GM21825 (cell line): ENCODE measurements around the gene ARIH2.
"Not testable (repeated sequence)": the region's sequence is repeated elsewhere in the genome, so short reads cannot be mapped to it uniquely, and the experiment has no call there.

Experiments used
- ATAC-seq: cut with Tn5 transposase; IDR thresholded peaks from one replicate; pipeline ENCODE4 v1.9.1; 2021; ENCODE audit warnings: mild to moderate bottlenecking, moderate library complexity; ENCODE audit not compliant: unreplicated experiment

ARIH2 gene

GRCh38 chr3:49001155-49001554, 82.5 kb downstream of the ARIH2 start:
- no peak for ATAC-seq

DNA sequence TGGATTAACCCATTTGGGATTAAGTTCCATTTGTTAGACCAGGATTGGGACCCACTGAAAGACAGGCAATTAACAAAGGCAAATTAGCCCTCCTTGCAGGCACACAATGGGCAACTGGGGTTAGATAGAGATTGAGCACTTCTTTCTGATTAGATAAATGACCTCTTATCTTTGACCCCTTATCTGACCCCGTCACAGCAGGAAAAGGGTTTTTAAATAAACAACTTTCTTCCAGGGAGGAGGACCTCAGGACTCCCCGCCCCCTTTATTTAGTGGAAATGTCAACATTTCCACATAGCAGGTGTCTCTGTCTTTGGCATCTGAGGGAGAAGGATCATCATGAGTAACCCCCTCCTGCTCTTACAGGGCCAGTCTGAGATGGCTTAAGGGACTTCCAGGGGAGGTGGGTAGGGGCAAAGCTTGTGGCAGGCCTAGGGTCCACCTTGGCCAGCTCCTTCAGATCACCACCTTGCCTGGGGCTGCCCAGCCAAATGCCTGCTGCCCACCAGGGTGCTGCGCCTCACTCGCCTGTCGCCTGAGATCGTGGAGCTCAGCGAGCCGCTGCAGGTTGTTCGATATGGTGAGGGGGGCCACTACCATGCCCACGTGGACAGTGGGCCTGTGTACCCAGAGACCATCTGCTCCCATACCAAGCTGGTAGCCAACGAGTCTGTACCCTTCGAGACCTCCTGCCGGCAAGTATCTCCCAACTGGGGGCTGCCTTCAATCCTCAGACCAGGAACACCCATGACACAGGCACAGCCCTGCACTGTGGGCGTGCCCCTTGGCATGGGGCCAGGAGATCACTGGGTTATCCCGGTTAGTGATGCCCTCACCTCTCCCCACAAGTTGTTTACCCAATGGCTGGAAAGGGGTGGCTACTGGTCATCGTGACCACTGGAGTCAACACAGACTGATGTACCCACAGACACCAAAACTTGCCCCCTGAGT, 86.0 kb downstream of the ARIH2 start:
- no peak for ATAC-seq

DNA sequence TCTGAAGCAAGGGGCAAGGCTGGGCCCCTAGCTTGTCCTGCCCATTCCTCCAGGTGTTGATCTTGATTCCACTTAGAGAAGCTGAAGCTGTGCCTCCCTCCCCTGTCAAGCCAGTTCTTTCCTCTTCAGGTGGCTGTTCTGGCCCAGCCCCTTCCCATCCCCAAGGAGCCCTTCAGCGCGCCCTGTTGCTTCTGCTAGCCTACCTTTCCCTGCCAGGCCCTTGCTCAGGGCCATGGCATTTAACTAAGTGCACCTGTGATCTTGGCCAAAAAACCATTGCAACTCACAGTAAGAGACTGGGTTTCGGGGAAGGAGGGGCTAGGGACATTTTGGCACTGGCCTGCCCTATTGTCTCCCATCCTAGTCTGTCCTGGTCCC, 86.7 kb downstream of the ARIH2 start:
- ATAC-seq: no peak

DNA sequence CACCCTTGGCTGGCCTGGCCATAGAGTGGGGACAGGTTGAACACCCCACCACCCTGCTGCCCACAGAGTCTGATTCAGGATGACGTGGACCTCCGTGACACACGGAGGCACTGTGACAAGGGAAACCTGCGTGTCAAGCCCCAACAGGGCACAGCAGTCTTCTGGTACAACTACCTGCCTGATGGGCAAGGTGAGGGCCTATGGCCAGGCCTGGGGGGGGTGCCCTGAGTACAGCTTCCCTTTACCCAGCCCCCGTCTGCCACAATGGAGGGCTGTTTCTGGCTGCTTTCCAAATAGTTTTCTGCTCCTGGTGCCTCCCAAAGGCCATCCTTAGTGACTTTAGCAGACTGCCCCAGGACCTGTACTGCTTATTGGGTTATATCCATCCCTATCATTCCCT, 87.4 kb downstream of the ARIH2 start:
- ATAC-seq: no peak

GRCh38 chr3:49006408-49007067, 87.9 kb downstream of the ARIH2 start:
- no peak for ATAC-seq

- peak; percentile 87 for ATAC-seq
Measured at GRCh38 chr3:49007068-49007770, 88.6 kb downstream of the ARIH2 start, which contains the start of gene WDR6. TSS of gene WDR6 (plus strand) at chr3:49007391. CDS start at chr3:49007432, 41 bp downstream.

- peak; percentile 37 for ATAC-seq
Measured at GRCh38 chr3:49007771-49008528, 89.3 kb downstream of the ARIH2 start.

DNA sequence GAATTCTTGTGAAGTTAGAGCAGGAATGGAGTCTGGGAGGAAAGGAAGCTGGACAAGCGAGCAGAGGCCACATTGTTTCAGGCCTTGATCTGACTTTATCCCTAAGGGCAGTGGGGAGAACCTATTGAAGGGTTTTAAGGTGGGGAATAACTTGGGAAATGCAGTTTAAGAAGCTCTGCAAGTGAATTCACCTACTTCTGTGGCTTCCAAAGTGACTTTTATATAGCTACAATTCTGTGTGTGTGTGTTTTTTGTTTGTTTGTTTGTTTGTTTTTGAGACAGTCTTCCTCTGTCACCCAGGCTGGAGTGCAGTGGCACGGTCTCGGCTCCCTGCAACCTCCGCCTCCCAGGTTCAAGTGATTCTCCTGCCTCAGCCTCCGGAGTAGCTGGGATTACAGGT, 90.0 kb downstream of the ARIH2 start:
- not testable (repeated sequence) for ATAC-seq

DNA sequence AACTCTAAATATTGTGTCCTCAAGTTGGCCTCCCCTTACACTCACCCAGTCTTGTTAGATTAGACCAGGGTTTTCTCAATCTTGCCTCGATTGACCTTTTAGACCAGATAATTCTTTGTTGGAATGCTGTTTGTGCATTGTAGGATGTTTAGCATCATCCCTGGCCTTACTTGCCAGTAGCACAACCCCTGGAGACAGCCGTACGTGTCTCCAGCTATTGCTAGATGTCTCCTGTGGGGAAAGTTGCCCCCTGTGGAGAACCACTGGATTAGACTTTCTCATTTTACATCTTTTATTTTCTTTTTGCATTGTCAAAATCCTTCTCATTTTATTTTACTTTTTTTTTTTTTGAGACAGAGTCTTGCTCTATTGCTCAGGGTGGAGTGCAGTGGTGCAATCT, 90.8 kb downstream of the ARIH2 start:
- no peak for ATAC-seq

DNA sequence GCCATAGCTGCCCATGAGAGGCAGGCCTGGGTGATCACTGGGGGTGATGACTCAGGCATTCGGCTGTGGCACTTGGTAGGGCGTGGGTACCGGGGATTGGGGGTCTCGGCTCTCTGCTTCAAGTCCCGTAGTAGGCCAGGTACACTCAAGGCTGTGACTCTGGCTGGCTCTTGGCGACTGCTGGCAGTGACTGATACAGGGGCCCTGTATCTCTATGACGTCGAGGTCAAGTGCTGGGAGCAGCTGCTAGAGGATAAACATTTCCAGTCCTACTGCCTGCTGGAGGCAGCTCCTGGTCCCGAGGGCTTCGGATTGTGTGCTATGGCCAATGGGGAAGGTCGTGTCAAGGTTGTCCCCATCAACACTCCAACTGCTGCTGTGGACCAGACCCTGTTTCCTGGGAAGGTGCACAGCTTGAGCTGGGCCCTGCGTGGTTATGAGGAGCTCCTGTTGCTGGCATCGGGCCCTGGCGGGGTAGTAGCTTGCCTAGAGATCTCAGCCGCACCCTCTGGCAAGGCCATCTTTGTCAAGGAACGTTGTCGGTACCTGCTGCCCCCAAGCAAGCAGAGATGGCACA, 93.9 kb downstream of the ARIH2 start:
- ATAC-seq: no peak

DNA sequence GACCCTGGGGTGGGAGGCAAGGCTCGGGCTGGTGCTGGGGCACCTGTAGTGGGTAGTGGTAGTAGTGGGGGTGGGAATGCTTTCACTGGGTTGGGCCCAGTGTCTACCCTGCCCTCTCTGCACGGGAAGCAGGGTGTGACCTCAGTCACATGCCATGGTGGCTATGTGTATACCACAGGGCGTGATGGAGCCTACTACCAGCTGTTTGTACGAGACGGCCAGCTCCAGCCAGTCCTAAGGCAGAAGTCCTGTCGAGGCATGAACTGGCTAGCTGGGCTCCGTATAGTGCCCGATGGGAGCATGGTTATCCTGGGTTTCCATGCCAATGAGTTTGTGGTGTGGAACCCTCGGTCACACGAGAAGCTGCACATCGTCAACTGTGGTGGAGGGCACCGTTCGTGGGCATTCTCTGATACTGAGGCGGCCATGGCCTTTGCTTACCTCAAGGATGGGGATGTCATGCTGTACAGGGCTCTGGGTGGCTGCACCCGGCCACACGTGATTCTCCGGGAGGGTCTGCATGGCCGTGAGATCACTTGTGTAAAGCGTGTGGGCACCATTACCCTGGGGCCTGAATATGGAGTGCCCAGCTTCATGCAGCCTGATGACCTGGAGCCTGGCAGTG, 94.6 kb downstream of the ARIH2 start:
- no peak for ATAC-seq

DNA sequence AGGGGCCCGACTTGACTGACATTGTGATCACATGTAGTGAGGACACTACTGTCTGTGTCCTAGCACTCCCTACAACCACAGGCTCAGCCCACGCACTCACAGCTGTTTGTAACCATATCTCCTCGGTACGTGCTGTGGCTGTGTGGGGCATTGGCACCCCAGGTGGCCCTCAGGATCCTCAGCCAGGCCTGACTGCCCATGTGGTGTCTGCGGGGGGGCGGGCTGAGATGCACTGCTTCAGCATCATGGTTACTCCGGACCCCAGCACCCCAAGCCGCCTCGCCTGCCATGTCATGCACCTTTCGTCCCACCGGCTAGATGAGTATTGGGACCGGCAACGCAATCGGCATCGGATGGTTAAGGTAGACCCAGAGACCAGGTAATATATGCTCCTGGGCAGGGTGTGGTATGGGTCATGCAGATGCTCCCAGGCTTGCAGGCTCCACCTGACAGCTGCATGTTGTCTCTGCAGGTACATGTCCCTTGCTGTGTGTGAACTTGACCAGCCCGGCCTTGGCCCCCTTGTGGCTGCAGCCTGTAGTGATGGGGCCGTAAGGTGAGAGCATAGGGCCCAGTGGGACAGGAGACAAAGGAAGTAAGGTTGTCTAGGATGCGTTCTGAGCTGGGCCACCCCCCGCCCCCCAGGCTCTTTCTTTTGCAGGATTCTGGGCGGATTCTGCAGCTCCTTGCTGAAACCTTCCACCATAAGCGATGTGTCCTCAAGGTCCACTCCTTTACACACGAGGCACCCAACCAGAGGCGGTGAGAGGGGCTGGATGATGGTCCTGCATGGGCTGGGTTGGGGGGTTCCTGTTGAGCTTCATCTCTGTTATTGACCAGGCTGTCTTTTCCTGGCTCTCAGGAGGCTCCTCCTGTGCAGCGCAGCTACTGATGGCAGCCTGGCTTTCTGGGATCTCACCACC, 95.4 kb downstream of the ARIH2 start:
- ATAC-seq: no peak

- no peak for ATAC-seq
Measured at GRCh38 chr3:49015072-49015471, 96.4 kb downstream of the ARIH2 start.

GRCh38 chr3:49015765-49016164, 97.1 kb downstream of the ARIH2 start:
- ATAC-seq: no peak

DNA sequence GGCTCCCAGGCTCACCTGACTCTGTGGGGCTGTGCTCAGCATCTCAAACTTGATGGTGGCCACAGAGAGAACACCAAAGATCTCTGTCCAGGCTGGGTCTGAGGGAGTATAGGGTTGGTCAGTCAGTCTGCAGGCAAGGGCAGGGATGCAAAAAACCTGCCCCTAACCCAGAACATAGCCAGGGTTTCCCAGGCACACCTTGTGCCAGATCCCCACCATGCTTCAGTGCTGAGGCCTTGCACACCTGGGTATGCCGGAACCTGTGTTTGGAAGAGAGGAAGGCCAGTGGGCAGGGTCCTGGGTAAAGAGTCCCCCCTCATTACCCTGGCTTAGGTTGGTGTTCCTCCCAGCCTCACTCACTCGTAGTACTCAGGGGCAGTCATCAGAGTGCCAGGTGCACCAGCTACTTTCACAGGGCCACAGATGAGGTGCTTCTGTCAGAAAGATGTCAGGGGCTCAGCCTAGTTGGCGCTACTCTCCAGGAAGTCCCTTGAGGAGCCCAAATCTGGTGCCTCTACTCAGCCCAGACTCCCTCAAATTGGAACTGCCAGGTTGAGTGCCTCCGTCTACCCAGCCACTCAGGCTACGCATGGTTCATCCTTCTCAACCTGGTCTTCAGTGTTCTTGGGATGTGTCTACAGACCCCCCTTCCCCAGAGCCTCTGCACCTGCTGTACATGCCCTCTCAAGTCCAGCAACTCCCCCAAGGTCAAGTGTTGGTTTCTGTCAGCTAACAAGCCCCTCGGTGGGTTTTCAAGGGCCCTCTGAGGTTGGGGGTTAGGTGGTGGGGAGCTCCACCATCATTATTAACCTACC, 98.0 kb downstream of the ARIH2 start:
- ATAC-seq: no peak

- ATAC-seq: no peak
Measured at GRCh38 chr3:49017229-49017970, 98.8 kb downstream of the ARIH2 start.

DNA sequence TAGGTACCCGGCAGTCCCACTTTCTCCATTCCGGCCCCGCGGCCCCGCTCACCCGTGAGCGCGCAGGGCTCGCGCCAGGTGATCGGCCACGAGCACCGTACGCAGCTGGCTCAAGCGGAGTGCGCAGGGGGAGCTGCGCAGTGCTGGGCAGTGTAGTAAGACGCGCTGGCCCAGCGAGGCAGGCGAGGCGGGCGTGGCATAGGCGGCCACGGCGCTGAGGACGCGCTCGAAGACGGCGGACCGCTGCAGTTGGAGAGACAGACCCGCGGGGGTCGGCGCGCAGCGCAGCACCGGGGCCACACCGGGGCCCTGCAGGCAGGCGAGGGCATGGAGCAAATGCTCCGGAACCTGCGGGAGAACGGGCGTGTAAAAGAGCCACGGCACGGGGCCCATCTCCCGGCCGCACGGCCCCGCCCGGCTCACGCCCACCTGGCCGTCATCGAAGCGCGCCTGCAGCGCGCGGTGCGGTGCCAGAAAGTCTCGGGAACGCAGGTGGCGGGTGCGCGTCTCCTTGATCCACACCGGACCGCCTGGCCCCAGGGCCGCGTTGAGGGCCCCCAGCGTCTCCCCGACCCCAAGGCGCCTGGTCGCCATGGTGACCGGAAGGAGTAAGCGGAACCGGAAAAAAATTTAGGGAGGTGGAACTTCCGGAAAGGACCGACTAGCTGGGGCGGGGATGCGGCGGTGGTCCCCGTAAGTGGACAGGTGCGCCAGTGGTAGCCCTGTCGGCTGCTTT, 99.5 kb downstream of the ARIH2 start, which contains the start of gene DALRD3:
TSS of gene DALRD3 (minus strand) at position 610 of the 736 bp plus-strand sequence. CDS start at position 594, 16 bp downstream.
- ATAC-seq: no peak
